GM19193 (cell line): Measurements from ENCODE around the gene TATDN3.

Experiments used
- POLR2A ChIP-seq: IDR thresholded peaks from 4 replicates; pipeline ENCODE4 v1.6.1; 2011; ENCODE audit not compliant: insufficient read depth, insufficient read length; ENCODE audit errors: extremely low read depth

The TATDN3 gene

GRCh38 chr1:212814537-212815334 lies 23.0 kb downstream of the TATDN3 start:
- no peak for TF ChIP-seq POLR2A

GRCh38 chr1:212816567-212817278 lies 25.0 kb downstream of the TATDN3 start:
- no peak for TF ChIP-seq POLR2A

GRCh38 chr1:212819726-212820125 lies 28.0 kb downstream of the TATDN3 start:
- no peak for TF ChIP-seq POLR2A

DNA sequence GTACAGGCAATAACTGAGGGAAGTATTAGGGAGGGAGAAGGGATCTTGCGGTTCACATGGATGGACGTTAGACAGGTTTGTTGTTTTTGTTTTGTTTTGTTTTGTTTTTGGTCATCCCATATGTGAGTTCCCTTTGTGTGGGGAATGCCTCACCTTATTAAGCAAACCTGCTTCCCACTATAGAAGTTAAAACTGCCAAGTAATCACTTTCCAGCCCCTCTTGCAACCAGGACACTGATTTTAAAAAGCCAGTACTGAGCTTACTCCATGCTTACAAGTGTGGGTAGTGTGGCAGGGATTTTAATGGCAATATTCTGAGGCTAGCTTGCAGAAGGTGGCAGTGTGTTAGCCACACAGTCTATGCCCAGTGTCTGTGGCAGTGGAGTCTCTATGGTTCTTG lies 29.3 kb downstream of the TATDN3 start:
- TF ChIP-seq POLR2A = no peak

GRCh38 chr1:212822956-212823355 lies 31.3 kb downstream of the TATDN3 start:
- no peak for TF ChIP-seq POLR2A

- TF ChIP-seq POLR2A = no peak
Observed at GRCh38 chr1:212824201-212824600, 32.5 kb downstream of the TATDN3 start.

DNA sequence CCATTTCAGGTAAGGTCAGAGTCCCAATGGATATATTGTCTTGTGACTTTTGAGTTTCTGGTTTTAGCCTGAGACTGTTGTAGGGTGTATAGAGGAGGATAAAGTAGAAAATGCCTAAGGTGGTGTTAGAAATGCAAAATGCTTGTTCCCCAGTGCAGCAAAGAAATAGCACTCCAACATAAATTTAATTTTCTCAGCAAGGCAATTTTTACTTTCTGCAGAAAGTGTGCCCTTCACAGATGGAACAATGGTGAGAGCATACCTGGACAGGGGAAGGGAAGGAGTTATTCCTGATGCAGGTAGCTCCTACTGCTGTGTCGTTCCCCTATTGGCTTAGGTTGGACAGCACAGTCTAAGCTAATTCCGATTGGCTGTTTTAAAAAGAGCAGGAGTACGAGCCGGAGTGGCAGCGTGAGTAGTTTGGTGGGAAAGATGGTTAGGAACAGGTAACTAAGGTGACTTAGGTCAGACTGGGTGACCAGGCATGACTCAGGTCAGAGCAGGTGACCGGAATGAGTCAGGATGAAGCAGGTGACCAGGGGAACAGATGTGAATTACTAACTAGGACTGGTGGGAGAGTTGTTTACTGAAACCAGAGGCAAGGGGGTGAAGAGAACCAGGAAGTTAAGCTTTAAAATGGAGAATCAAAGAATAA lies 34.2 kb downstream of the TATDN3 start:
- TF ChIP-seq POLR2A = no peak

GRCh38 chr1:212827171-212827776 lies 35.6 kb downstream of the TATDN3 start:
- TF ChIP-seq POLR2A = no peak

- TF ChIP-seq POLR2A = no peak
Observed at GRCh38 chr1:212827831-212828278, 36.2 kb downstream of the TATDN3 start.

GRCh38 chr1:212828395-212828794 lies 36.7 kb downstream of the TATDN3 start:
- no peak for TF ChIP-seq POLR2A

- TF ChIP-seq POLR2A = no peak
Observed at GRCh38 chr1:212838145-212838544, 46.5 kb downstream of the TATDN3 start.

DNA sequence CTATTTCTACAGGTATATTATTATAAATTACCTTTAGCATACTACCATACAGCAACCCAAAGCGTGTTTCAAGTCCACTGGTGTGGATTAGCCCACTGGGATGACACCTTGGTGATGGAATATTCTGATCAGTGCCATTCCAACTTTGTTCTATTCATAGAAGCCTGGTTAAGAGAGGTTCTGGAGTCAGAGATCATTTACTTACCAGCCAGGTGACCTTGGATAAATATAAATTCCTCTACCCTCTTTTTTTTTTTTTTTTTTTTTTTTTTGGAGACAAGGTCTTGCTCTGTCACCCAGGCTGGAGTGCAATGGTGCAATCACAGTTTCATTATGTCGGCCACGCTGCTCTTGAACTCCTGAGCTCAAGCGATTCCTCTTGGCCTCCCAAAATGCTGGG lies 55.9 kb downstream of the TATDN3 start, which contains the start of gene SPATA45:
Gene SPATA45, minus strand, starts transcription at position 101 of the 400 bp plus-strand sequence. CDS start 11,500 bp downstream, outside the sequence.
- no peak for TF ChIP-seq POLR2A

GRCh38 chr1:212852105-212852688 lies 60.5 kb downstream of the TATDN3 start:
- no peak for TF ChIP-seq POLR2A

- TF ChIP-seq POLR2A = no peak
Observed at GRCh38 chr1:212853658-212854057, 62.0 kb downstream of the TATDN3 start.
